ENCODE results near the gene BMI1. TPM values are rescaled to one million over a fixed set of nuclear protein-coding genes. Genes with fewer than 3 reads are reported as not detected.

The BMI1 gene
- total RNA-seq, 1 donor from 2014 or later: 59.1 TPM

- Histone ChIP-seq H3K4me2 (peak overlapping the region; percentile 74), H3K4me1 (peaks cover 24% of the 10 kb centered on the region), H3K4me3 (peak overlapping the region; percentile 81), H3K9ac (no peak overlapping the region), H3F3A (ENCODE audit: low read depth) (peaks cover 63% of the 10 kb centered on the region), H3K9me3 (ENCODE audit: low read depth) (no peaks in the 10 kb centered on the region), H3K27ac (no peak overlapping the region), H3K79me2 (ENCODE audit: low read depth) (peaks cover 32% of the 10 kb centered on the region), H3K27me3 (peaks cover 77% of the 10 kb centered on the region), H3K36me3 (no peaks in the 10 kb centered on the region), H4K20me1 (ENCODE audit: low read depth) (peaks cover 66% of the 10 kb centered on the region), H2AFZ (replicated peaks) (peak overlapping the region; percentile 74)
- peak; percentile 94 for DNase-seq (ENCODE audit: low spot score)
- Mint-ChIP-seq H3K27ac (no peak overlapping the region), H3K36me3 (peaks cover 5% of the 10 kb centered on the region), H3K4me3 (peak overlapping the region; percentile 90), H3K9me3 (peaks cover 6% of the 10 kb centered on the region), H3K27me3 (ENCODE audit: insufficient read depth, low read depth) (peaks cover 42% of the 10 kb centered on the region), H3K4me1 (peaks cover 57% of the 10 kb centered on the region)
- TF ChIP-seq EZH2 (IDR thresholded peaks at IDR 0.05) (no peak), CTCF (IDR thresholded peaks at IDR 0.05) (no peak), EZH2phosphoT487 (IDR thresholded peaks at IDR 0.05) (no peak)
Observed at GRCh38 chr10:22321156-22321923, 441 bp downstream of the BMI1 start.

GRCh38 chr10:22321924-22322640, 1.2 kb downstream of the BMI1 start:
- H3K79me2 ChIP-seq (ENCODE audit: low read depth): peaks cover 32% of the 10 kb centered on the region
- peak overlapping the region; percentile 73 for H3K4me3 ChIP-seq
- Mint-ChIP-seq H3K36me3 (peaks cover 5% of the 10 kb centered on the region), H3K4me3 (peak overlapping the region; percentile 98), H3K27ac (peak overlapping the region; percentile 94), H3K4me1 (peaks cover 58% of the 10 kb centered on the region), H3K9me3 (peaks cover 6% of the 10 kb centered on the region), H3K27me3 (ENCODE audit: insufficient read depth, low read depth) (peaks cover 42% of the 10 kb centered on the region)
- H3F3A ChIP-seq (ENCODE audit: low read depth): peaks cover 58% of the 10 kb centered on the region
- H3K27ac ChIP-seq: no peak overlapping the region
- no peaks in the 10 kb centered on the region for H3K36me3 ChIP-seq
- H2AFZ ChIP-seq (replicated peaks): no peak overlapping the region
- H3K9me3 ChIP-seq (ENCODE audit: low read depth): no peaks in the 10 kb centered on the region
- peak overlapping the region; percentile 88 for H3K4me2 ChIP-seq
- H3K4me1 ChIP-seq: peaks cover 22% of the 10 kb centered on the region
- H3K27me3 ChIP-seq: peaks cover 83% of the 10 kb centered on the region
- H4K20me1 ChIP-seq (ENCODE audit: low read depth): peaks cover 72% of the 10 kb centered on the region
- TF ChIP-seq CTCF (IDR thresholded peaks at IDR 0.05) (no peak), EZH2phosphoT487 (IDR thresholded peaks at IDR 0.05) (peak; percentile 100), EZH2 (IDR thresholded peaks at IDR 0.05) (peak; percentile 100)
- peak; percentile 70 for DNase-seq (ENCODE audit: low spot score)
- H3K9ac ChIP-seq: peak overlapping the region; percentile 31

GRCh38 chr10:22322641-22323160, 1.8 kb downstream of the BMI1 start:
- peak overlapping the region; percentile 94 for H3K27ac Mint-ChIP-seq
- no peak for DNase-seq (ENCODE audit: low spot score)
- Histone ChIP-seq H3K36me3 (no peaks in the 10 kb centered on the region), H2AFZ (replicated peaks) (no peak overlapping the region), H3K27ac (no peak overlapping the region), H3K4me2 (peak overlapping the region; percentile 88), H3K27me3 (peaks cover 83% of the 10 kb centered on the region), H3F3A (ENCODE audit: low read depth) (peaks cover 52% of the 10 kb centered on the region), H3K4me1 (peaks cover 17% of the 10 kb centered on the region), H3K9ac (no peak overlapping the region), H4K20me1 (ENCODE audit: low read depth) (peaks cover 67% of the 10 kb centered on the region), H3K9me3 (ENCODE audit: low read depth) (no peaks in the 10 kb centered on the region), H3K4me3 (peak overlapping the region; percentile 73), H3K79me2 (ENCODE audit: low read depth) (peaks cover 32% of the 10 kb centered on the region)
- H3K9me3 Mint-ChIP-seq: peaks cover 6% of the 10 kb centered on the region
- H3K27me3 Mint-ChIP-seq (ENCODE audit: insufficient read depth, low read depth): peaks cover 40% of the 10 kb centered on the region
- no peak for TF ChIP-seq CTCF (IDR thresholded peaks at IDR 0.05)
- TF ChIP-seq EZH2phosphoT487 (IDR thresholded peaks at IDR 0.05): peak; percentile 95
- peak; percentile 99 for TF ChIP-seq EZH2 (IDR thresholded peaks at IDR 0.05)
- peak overlapping the region; percentile 98 for H3K4me3 Mint-ChIP-seq
- peaks cover 8% of the 10 kb centered on the region for H3K36me3 Mint-ChIP-seq
- peaks cover 55% of the 10 kb centered on the region for H3K4me1 Mint-ChIP-seq
